Testis (tissue), 2 donors: ENCODE results near the gene RBKS.

Source experiments
- POLR2A ChIP-seq: fragments of 450-650 bp; IDR thresholded peaks from one replicate; pipeline ENCODE4 v1.6.1; 2017; ENCODE audit warnings: antibody characterized with exemption, mild to moderate bottlenecking, moderate library complexity
- TF ChIP-seq, protein P1 (sequence below), 3 experiments: fragments of 450-650 bp in 2 of 3; fragments of 200-600 bp in 1 of 3; sonication (generic) in 1 of 3; IDR thresholded peaks; one replicate each; pipeline ENCODE4 v1.5.1; 2016 to 2019; ENCODE audit warnings: antibody characterized with exemption in 3 of 3, mild to moderate bottlenecking in 2 of 3, moderate library complexity in 1 of 3

DNA sequence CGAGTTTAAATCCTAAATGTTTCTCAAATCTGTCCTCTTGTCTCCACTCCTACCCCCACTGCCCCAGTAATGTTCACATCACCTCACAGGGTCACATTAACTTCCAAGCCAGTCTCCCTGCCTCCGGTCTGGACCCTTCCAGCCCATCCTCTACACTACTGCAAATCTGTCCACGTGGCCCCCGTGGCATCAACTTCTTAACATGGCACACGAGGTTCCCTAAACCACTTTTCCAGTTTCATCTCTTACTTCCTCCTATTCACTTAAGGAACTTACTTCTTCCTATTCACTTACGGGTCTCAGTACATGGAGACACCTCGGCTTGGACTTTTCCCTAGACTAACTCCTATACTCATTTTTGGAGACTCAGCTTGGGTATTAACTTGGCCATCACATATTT lies 91.7 kb downstream of the RBKS start:
- TF ChIP-seq, protein P1, sequence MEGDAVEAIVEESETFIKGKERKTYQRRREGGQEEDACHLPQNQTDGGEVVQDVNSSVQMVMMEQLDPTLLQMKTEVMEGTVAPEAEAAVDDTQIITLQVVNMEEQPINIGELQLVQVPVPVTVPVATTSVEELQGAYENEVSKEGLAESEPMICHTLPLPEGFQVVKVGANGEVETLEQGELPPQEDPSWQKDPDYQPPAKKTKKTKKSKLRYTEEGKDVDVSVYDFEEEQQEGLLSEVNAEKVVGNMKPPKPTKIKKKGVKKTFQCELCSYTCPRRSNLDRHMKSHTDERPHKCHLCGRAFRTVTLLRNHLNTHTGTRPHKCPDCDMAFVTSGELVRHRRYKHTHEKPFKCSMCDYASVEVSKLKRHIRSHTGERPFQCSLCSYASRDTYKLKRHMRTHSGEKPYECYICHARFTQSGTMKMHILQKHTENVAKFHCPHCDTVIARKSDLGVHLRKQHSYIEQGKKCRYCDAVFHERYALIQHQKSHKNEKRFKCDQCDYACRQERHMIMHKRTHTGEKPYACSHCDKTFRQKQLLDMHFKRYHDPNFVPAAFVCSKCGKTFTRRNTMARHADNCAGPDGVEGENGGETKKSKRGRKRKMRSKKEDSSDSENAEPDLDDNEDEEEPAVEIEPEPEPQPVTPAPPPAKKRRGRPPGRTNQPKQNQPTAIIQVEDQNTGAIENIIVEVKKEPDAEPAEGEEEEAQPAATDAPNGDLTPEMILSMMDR (IDR thresholded peaks at IDR 0.05) = no peak
- no peak for TF ChIP-seq POLR2A
